Measurements from ENCODE around the gene MOB1A. TPM values are rescaled to one million over a fixed set of nuclear protein-coding genes. Genes with fewer than 3 reads are reported as not detected.
"Not testable (repeated sequence)": the region's sequence is repeated elsewhere in the genome, so short reads cannot be mapped to it uniquely, and the experiment has no call there.

The MOB1A gene
- total RNA-seq, 2 donors from 2014 or later: 47.8 TPM

GRCh38 chr2:74216642-74217041 lies 38.0 kb upstream of the MOB1A start:
- DNase-seq (ENCODE audit: low spot score): no peak
- Histone ChIP-seq H3K36me3 (peaks cover 37% of the 10 kb centered on the region), H3K27me3 (no peaks in the 10 kb centered on the region), H3K27ac (no peak overlapping the region), H3K9me3 (no peaks in the 10 kb centered on the region), H3K4me1 (no peaks in the 10 kb centered on the region), H3K4me3 (no peak overlapping the region)
- no peak for TF ChIP-seq CTCF (IDR thresholded peaks at IDR 0.05)

- not testable (repeated sequence) for H3K9me3 ChIP-seq; H3K27me3 ChIP-seq; H3K27ac ChIP-seq; DNase-seq (ENCODE audit: low spot score); H3K4me1 ChIP-seq; H3K4me3 ChIP-seq
- peaks cover 46% of the 10 kb centered on the region for H3K36me3 ChIP-seq
Measured at GRCh38 chr2:74215771-74216170, 37.1 kb upstream of the MOB1A start.

- peaks cover 70% of the 10 kb centered on the region for H3K36me3 ChIP-seq
- no peak for DNase-seq (ENCODE audit: low spot score)
- H3K4me3 ChIP-seq: no peak overlapping the region
Measured at GRCh38 chr2:74212702-74213410, 34.2 kb upstream of the MOB1A start.

GRCh38 chr2:74206180-74206688 lies 27.6 kb upstream of the MOB1A start:
- peaks cover 0 to 20% of the 10 kb centered on the region in 2 donors for H3K4me1 ChIP-seq
- H3K4me3 ChIP-seq: no peak overlapping the region
- H3K36me3 ChIP-seq: peaks cover 33% of the 10 kb centered on the region
- no peaks in the 10 kb centered on the region for H3K9me3 ChIP-seq
- TF ChIP-seq CTCF (IDR thresholded peaks at IDR 0.05): no peak
- peak overlapping the region; percentile 6 to 19 for H3K27ac ChIP-seq
- DNase-seq (ENCODE audit: low spot score): no peak
- no peaks in the 10 kb centered on the region for H3K27me3 ChIP-seq

More at GRCh38 chr2:74212702-74213410, 34.2 kb upstream of the MOB1A start:
- Histone ChIP-seq H3K4me1 (no peaks in the 10 kb centered on the region), H3K27ac (no peak overlapping the region), H3K27me3 (no peaks in the 10 kb centered on the region), H3K9me3 (no peaks in the 10 kb centered on the region)
- TF ChIP-seq CTCF (IDR thresholded peaks at IDR 0.05): no peak

DNA sequence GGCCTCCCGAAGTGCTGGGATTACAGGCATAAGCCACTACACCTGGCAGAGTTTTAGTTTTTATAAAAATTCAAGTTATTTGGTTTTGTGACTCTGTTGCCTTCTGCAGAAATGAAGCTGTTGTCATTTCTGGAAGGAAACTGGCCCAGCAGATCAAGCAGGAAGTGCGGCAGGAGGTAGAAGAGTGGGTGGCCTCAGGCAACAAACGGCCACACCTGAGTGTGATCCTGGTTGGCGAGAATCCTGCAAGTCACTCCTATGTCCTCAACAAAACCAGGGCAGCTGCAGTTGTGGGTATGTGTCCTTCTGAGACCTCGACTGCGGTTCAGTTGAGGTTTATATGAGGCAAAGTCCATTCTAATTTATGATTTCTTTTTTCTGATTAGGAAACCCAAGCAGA lies 26.9 kb upstream of the MOB1A start:
- H3K27ac ChIP-seq: no peak overlapping the region
- no peak overlapping the region for H3K4me3 ChIP-seq
- DNase-seq (ENCODE audit: low spot score): no peak
- H3K36me3 ChIP-seq: peaks cover 28% of the 10 kb centered on the region
- TF ChIP-seq CTCF (IDR thresholded peaks at IDR 0.05): no peak
- H3K4me1 ChIP-seq: peaks cover 0 to 20% of the 10 kb centered on the region in 2 donors
- no peaks in the 10 kb centered on the region for H3K27me3 ChIP-seq
- H3K9me3 ChIP-seq: no peaks in the 10 kb centered on the region

DNA sequence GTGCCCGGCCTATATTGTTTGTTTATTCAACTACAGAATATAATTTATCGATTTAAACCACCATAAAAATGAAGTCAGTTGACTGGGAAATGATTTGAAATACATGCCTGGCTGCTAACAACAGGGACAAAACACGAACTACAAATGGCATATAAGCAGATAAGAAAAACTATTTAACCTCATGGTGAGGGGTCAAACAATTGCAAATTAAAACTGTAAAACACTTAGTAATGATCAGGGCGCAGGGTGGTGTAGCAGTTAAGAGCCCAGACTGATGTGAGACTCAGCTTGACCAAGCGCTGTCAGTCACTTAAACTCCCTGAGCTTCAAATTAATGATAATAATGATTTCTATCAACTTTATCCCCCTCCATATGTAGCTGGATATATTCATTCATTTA lies 26.4 kb upstream of the MOB1A start:
- TF ChIP-seq CTCF (IDR thresholded peaks at IDR 0.05): no peak
- H3K4me1 ChIP-seq: peaks cover 0 to 20% of the 10 kb centered on the region in 2 donors
- H3K36me3 ChIP-seq: peaks cover 23% of the 10 kb centered on the region
- no peak overlapping the region for H3K27ac ChIP-seq
- H3K9me3 ChIP-seq: no peaks in the 10 kb centered on the region
- H3K27me3 ChIP-seq: no peaks in the 10 kb centered on the region
- DNase-seq (ENCODE audit: low spot score): no peak
- no peak overlapping the region for H3K4me3 ChIP-seq
